HuH-7 (cell line): ENCODE results near the gene CD47.

ENCODE experiments used
- DNase-seq: peaks from one replicate; pipeline ENCODE4 v3.0.0; 2011; ENCODE audit warnings: low spot score

Gene CD47

GRCh38 chr3:108117241-108117775 is 26.5 kb upstream of the CD47 start:
- no peak for DNase-seq

DNA sequence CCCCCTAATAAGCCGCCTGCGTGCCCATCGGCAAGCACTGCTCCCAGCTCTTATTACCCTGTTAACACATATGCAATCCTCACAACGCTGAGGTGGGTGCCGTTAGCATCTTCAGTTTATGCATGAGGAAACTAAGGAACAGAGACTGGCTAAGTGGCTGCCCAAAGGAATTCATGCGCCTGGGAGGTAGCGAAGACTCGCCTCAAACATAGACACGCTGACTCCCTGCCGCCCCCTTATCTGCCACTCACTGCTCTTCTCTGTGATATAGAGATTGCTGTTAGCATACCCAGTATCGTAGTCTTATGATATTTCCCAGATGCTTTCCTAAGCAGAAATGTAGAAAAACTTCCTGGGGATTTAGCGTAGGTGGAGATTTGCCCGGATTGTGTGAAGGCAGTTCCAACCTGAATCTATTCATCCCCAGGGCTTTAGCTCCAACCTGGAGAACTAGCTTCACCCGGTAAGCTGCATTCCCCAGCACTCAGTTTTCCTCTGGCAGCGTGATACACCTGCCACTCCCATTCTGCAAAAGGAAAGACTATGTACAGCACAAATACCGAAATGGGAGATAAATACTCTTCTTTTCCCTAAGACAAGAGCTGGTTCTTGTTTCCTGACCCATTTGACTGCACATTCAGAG is 23.7 kb upstream of the CD47 start:
- no peak for DNase-seq

GRCh38 chr3:108113975-108114374 is 23.1 kb upstream of the CD47 start:
- no peak for DNase-seq

GRCh38 chr3:108110934-108111333 is 20.1 kb upstream of the CD47 start:
- no peak for DNase-seq

- no peak for DNase-seq
Measured at GRCh38 chr3:108108416-108108815, 17.6 kb upstream of the CD47 start.

DNA sequence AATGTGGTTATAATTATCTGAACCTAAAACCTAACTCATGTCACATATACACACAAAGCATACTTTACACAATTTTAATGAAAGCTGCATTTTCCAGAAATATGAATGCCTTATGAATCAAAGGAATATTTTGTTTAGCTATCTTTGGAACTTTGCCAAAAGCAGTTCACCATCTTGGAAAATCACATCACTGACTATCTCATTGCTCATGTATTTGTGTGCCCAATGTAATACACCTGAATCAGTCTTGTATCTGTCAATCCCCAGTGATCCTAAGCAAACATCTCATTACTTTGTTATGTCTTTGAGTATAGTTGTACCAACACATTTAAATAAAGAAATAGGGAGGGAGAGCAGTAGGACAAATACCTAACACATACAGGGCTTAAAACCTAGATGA is 15.6 kb upstream of the CD47 start:
- no peak for DNase-seq

GRCh38 chr3:108106031-108106430 is 15.2 kb upstream of the CD47 start:
- no peak for DNase-seq

DNA sequence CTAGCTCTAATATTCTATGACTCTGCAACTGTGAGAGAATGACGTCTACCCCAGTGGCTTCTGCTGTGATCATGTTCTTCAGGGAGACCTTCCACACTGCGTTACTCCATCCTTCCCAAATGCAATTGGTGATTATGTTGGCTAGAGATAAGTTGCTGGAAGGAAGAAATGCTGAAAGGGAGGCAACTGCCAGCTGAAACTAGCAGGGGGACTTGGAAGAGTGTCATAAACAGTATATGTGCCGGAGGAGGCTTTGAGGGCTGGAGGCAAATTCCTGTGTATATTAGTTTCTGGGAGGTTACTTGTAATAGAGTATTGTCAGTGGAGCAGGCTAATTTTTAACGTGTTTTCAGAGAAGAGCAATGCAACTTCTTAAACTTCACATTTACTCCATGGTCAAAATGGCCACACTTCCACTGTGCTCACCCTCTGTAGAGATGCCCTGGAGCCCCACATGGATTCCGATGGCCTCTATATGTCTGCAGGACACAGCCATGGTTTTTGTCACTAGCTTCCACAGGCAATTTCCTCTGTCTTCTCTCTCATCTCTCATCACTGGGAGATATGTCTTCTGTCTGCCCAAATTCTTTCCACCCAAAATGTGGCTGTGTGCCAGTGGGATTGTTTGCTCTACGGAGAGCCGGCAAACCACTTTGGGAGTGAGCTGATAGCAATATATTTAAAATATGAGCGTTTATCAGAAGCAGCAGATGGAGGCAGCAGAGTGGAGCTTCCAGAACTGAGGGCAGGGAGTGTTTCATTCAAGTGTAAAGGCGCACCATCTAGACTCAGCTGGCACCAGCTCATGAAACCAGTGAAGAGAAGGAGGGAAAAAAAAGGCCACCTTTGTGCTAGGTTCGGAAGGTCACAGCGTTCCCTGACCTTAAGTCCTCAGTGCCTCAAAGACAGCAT is 13.3 kb upstream of the CD47 start:
- DNase-seq, result no peak

GRCh38 chr3:108103040-108103751 is 12.4 kb upstream of the CD47 start:
- no peak for DNase-seq

DNA sequence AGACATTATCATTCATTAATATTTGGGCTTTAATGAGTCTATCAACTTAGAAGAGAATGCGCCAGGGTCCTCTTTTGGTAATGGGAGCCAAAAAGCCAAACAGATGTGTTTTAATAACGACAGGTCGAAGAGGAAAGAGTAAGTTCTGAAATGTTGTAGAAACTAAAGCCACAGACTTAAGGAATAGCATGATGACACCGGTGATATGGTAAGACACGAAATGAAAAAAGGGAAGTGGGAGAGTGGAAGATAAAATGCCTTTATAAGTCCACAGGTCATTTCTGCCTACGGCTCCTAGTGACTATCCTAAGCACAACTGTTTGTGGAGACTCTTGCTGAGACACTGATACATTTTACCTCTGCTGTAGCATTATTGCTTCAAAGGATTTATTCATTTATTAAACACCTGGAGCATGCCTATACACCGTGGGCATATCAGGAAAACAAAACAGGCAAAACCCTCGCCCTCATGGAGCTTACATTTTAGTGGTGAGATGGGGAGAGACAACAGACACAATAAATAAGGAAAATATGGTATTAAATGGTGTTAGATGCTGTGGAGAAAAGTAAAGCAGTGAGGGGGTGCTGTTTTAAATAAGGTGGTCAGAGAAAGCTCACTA is 11.7 kb upstream of the CD47 start:
- no peak for DNase-seq

DNA sequence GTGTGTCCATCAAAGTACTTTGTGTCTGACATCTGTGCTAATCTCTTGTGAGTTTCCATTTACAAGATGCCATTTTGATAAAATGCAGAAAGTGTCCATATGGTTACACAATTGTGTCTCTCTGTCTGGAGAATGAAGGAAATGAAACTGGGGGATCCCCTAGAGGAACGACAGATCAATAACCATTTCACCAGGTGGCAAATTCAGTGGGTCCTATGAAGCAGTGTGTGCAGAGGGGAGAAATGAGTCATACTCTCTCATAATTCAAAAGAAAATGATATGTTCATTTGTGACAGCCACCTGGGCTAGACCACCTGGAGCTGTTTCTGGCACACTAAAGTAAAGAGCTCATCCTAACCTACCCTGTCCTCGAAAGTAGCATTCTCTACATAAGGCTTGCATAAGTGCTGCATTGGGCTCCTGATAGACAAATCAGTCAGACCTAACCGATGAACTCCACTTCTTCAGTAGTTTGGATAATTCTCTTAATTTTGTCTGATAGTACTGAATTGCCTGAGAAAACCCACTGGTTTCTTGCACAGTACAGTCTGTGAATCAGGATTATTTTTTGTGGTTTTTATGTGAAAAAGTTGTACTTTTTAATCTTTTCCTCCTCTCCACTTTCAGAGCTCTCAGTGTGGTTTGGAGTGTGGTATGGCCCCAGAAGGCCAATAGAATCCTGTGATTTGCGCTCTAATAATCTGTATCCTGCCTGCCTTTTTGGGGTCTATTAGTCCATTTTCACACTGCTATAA is 10.3 kb upstream of the CD47 start:
- no peak for DNase-seq

- no peak for DNase-seq
Measured at GRCh38 chr3:108099679-108100428, 9.0 kb upstream of the CD47 start.

GRCh38 chr3:108099244-108099643 is 8.4 kb upstream of the CD47 start:
- no peak for DNase-seq

DNA sequence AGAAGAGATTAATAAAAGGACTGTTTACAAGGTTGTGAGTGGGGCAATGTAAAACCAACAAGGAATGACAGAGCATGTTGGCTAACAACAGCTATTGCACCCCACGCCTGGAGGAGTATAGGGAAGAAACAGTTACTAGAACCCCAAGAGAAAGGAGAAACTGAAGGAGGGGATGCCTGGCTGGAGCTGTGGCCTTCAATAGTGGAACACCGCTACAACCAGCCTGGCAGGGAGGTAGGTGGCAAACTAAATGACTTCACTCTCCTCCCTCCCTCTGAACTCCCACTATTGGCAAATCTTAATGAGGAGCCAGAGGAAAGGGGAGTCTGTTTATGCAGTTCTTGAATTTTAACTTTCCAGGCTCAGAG is 7.2 kb upstream of the CD47 start:
- DNase-seq, result no peak

- no peak for DNase-seq
Measured at GRCh38 chr3:108097322-108098002, 6.6 kb upstream of the CD47 start.

GRCh38 chr3:108096532-108097321 is 5.9 kb upstream of the CD47 start:
- DNase-seq, result no peak

- DNase-seq, result no peak
Measured at GRCh38 chr3:108093616-108094015, 2.8 kb upstream of the CD47 start.

GRCh38 chr3:108093021-108093420 is 2.2 kb upstream of the CD47 start:
- no peak for DNase-seq

- no peak for DNase-seq
Measured at GRCh38 chr3:108092501-108092900, 1.7 kb upstream of the CD47 start.
